ENCODE results near the gene LIPJ.

The LIPJ gene

GRCh38 chr10:88647061-88647615 lies 60.6 kb downstream of the LIPJ start:
- H3K4me3 ChIP-seq (ENCODE audit: low read depth, low read length) = no peak overlapping the region
- H3K9me3 ChIP-seq (ENCODE audit: control insufficient read depth, low read length) = no peaks in the 10 kb centered on the region
- no peak overlapping the region for H3K9ac ChIP-seq
- no peaks in the 10 kb centered on the region for H3K36me3 ChIP-seq (ENCODE audit: control insufficient read depth, insufficient read depth, low read length)
- no peaks in the 10 kb centered on the region for H3K4me1 ChIP-seq
- no peak overlapping the region for H3K4me2 ChIP-seq (ENCODE audit: low read length)
- TF ChIP-seq, protein P1, sequence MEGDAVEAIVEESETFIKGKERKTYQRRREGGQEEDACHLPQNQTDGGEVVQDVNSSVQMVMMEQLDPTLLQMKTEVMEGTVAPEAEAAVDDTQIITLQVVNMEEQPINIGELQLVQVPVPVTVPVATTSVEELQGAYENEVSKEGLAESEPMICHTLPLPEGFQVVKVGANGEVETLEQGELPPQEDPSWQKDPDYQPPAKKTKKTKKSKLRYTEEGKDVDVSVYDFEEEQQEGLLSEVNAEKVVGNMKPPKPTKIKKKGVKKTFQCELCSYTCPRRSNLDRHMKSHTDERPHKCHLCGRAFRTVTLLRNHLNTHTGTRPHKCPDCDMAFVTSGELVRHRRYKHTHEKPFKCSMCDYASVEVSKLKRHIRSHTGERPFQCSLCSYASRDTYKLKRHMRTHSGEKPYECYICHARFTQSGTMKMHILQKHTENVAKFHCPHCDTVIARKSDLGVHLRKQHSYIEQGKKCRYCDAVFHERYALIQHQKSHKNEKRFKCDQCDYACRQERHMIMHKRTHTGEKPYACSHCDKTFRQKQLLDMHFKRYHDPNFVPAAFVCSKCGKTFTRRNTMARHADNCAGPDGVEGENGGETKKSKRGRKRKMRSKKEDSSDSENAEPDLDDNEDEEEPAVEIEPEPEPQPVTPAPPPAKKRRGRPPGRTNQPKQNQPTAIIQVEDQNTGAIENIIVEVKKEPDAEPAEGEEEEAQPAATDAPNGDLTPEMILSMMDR (IDR thresholded peaks at IDR 0.05) = no peak
- no peaks in the 10 kb centered on the region for H3K27me3 ChIP-seq (ENCODE audit: control insufficient read depth, insufficient read depth, low read length)
- no peaks in the 10 kb centered on the region for H3K79me2 ChIP-seq
- H2AFZ ChIP-seq = no peak overlapping the region
- no peak overlapping the region for H3K27ac ChIP-seq

GRCh38 chr10:88651101-88651551 lies 64.6 kb downstream of the LIPJ start:
- H3K9ac ChIP-seq = no peak overlapping the region
- H3K27me3 ChIP-seq (ENCODE audit: control insufficient read depth, insufficient read depth, low read length) = no peaks in the 10 kb centered on the region
- no peak overlapping the region for H3K27ac ChIP-seq
- H3K79me2 ChIP-seq = no peaks in the 10 kb centered on the region
- no peaks in the 10 kb centered on the region for H3K36me3 ChIP-seq (ENCODE audit: control insufficient read depth, insufficient read depth, low read length)
- no peaks in the 10 kb centered on the region for H3K9me3 ChIP-seq (ENCODE audit: control insufficient read depth, low read length)
- H3K4me1 ChIP-seq = no peaks in the 10 kb centered on the region
- no peak overlapping the region for H2AFZ ChIP-seq
- H3K4me2 ChIP-seq (ENCODE audit: low read length) = no peak overlapping the region
- TF ChIP-seq, protein P1 (IDR thresholded peaks at IDR 0.05) = no peak
- H3K4me3 ChIP-seq (ENCODE audit: low read depth, low read length) = no peak overlapping the region

DNA sequence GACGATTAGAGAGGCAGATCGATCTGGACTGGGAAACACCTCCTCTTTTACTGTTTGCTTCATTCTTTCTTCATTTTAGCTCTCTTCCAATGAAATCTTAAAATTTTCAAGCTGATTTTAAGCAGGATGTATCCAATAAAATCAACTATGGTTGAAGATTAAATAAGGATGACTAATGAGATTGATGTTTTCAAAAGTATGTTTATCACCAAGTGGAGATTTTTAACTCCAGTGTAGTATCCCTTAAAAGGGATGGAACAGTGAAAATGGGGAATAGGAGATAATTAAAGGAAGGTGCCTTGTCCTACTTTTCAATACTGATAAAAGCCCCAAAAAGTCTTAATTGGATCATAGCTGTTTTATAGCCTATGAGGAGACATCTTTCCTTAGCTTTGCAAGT lies 66.1 kb downstream of the LIPJ start:
- no peak overlapping the region for H3K4me3 ChIP-seq (ENCODE audit: low read depth, low read length)
- TF ChIP-seq, protein P1 (IDR thresholded peaks at IDR 0.05) = no peak
- H3K4me2 ChIP-seq (ENCODE audit: low read length) = no peak overlapping the region
- no peak overlapping the region for H2AFZ ChIP-seq
- no peaks in the 10 kb centered on the region for H3K9me3 ChIP-seq (ENCODE audit: control insufficient read depth, low read length)
- H3K4me1 ChIP-seq = no peaks in the 10 kb centered on the region
- no peaks in the 10 kb centered on the region for H3K27me3 ChIP-seq (ENCODE audit: control insufficient read depth, insufficient read depth, low read length)
- no peak overlapping the region for H3K27ac ChIP-seq
- H3K36me3 ChIP-seq (ENCODE audit: control insufficient read depth, insufficient read depth, low read length) = no peaks in the 10 kb centered on the region
- no peak overlapping the region for H3K9ac ChIP-seq
- no peaks in the 10 kb centered on the region for H3K79me2 ChIP-seq
